AG20443 (cell line): Measurements from ENCODE around the gene R3HDM4.
A peak's percentile ranks its signal among the peaks of the same experiment; 100 is the strongest.

Source experiments
- DNase-seq: peaks from one replicate; pipeline ENCODE4 v3.0.0; 2012; ENCODE audit warnings: low spot score, mixed read lengths

The R3HDM4 gene

GRCh38 chr19:929891-930258, 16.9 kb upstream of the R3HDM4 start:
- no peak for DNase-seq

GRCh38 chr19:929203-929890, 16.3 kb upstream of the R3HDM4 start:
- no peak for DNase-seq

GRCh38 chr19:928471-929202, 15.6 kb upstream of the R3HDM4 start:
- DNase-seq = no peak

GRCh38 chr19:927780-928401, 14.9 kb upstream of the R3HDM4 start:
- DNase-seq = no peak

GRCh38 chr19:927351-927779, 14.3 kb upstream of the R3HDM4 start:
- no peak for DNase-seq

- peak; percentile 61 for DNase-seq
These were observed 13.8 kb upstream of the R3HDM4 start for GRCh38 chr19:926589-927350.

- DNase-seq = no peak
These were observed 13.2 kb upstream of the R3HDM4 start for GRCh38 chr19:926323-926588.

GRCh38 chr19:925526-926322, 12.7 kb upstream of the R3HDM4 start, which contains the start of gene ARID3A:
ARID3A (plus strand) TSS chr19:926035; CDS start chr19:929529, 3,494 bp downstream.
- peak; percentile 92 for DNase-seq

- DNase-seq = no peak
These were observed 12.1 kb upstream of the R3HDM4 start for GRCh38 chr19:925087-925525.

- no peak for DNase-seq
These were observed 11.6 kb upstream of the R3HDM4 start for GRCh38 chr19:924553-925086.

- no peak for DNase-seq
These were observed 7.2 kb upstream of the R3HDM4 start for GRCh38 chr19:920051-920864.

- no peak for DNase-seq
These were observed 6.4 kb upstream of the R3HDM4 start for GRCh38 chr19:919199-920050.

- DNase-seq = no peak
These were observed 5.6 kb upstream of the R3HDM4 start for GRCh38 chr19:918481-919198.

GRCh38 chr19:918152-918437, 5.1 kb upstream of the R3HDM4 start:
- DNase-seq = no peak

- DNase-seq = no peak
These were observed 4.5 kb upstream of the R3HDM4 start, which contains the start of gene KISS1R for GRCh38 chr19:917323-918151. KISS1R (plus strand) TSS chr19:917333; CDS start chr19:917503, 170 bp downstream.

GRCh38 chr19:916645-917322, 3.8 kb upstream of the R3HDM4 start:
- no peak for DNase-seq
